T-helper 2 cell treated with Interferon-gamma antibody and Interleukin-4, amounts not matched to agents 5 μg/mL and 100 μg/mL, for 36 hours (primary cell): ENCODE results near the gene DNAH1.

Experiments used
- DNase-seq: peaks from one replicate; pipeline ENCODE4 v3.0.0; 2021; ENCODE audit warnings: low spot score
- H3K27ac Mint-ChIP-seq: one replicate; pipeline ENCODE4 v1.8.0; 2021; ENCODE audit warnings: mild to moderate bottlenecking, mixed read lengths
- H3K27me3 Mint-ChIP-seq: one replicate; pipeline ENCODE4 v1.8.0; 2021; ENCODE audit warnings: low read depth, mixed read lengths
- H3K36me3 Mint-ChIP-seq: one replicate; pipeline ENCODE4 v1.8.0; 2021; ENCODE audit warnings: low read depth, mixed read lengths
- H3K4me1 Mint-ChIP-seq: one replicate; pipeline ENCODE4 v1.8.0; 2021; ENCODE audit warnings: low read depth, mixed read lengths
- H3K4me3 Mint-ChIP-seq: one replicate; pipeline ENCODE4 v1.8.0; 2022; ENCODE audit warnings: mild to moderate bottlenecking, moderate library complexity, mixed read lengths
- H3K9me3 Mint-ChIP-seq: one replicate; pipeline ENCODE4 v1.8.0; 2021; ENCODE audit warnings: mixed read lengths

The DNAH1 gene

DNA sequence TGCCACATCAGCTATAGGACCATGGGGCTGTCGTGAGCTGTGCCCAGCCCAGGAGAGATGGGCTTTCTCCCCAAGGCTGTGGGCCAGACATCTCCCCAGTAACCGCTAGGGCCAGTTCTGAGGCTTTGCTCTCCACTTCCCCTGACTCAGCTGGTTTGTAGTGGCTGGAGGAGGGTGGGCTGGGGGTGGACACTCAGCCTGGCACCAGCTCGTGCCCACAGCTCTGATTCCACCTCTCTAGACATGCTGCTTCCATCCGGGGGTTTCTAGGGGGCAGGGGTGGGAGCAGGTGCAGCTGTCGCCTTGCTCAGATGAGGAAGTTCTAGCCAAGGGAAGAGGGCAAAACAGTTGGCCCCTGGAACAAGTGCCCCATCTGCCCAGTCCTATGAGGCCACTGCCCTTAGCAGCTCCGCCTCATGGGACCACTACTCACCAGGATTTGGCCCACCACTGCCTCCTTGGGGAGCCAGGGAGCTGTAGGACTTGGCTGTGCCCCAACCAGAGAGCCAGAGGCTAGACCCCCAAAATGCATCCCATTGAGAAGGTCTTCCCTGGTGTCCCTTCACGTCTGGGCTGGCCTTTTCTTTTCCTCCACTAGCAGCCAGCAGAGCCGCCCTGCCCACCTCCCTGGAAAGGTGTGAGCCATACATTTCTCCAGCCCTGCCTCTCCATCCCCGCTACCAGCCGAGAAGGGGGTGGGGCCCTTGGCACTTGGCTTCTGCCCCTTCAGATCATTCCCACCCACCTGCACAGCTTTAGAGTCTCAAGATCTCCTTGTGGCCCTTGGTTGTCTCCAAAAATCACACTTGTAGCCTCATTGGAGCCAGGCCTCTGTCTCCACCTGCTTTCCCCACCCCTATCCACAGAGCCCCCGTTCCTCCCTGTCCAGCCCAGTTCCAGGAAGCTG, 18.6 kb upstream of the DNAH1 start:
- Mint-ChIP-seq H3K36me3 (no peaks in the 10 kb centered on the region), H3K4me1 (no peaks in the 10 kb centered on the region), H3K27me3 (no peaks in the 10 kb centered on the region), H3K4me3 (no peak overlapping the region), H3K27ac (no peak overlapping the region), H3K9me3 (no peaks in the 10 kb centered on the region)
- no peak for DNase-seq

DNA sequence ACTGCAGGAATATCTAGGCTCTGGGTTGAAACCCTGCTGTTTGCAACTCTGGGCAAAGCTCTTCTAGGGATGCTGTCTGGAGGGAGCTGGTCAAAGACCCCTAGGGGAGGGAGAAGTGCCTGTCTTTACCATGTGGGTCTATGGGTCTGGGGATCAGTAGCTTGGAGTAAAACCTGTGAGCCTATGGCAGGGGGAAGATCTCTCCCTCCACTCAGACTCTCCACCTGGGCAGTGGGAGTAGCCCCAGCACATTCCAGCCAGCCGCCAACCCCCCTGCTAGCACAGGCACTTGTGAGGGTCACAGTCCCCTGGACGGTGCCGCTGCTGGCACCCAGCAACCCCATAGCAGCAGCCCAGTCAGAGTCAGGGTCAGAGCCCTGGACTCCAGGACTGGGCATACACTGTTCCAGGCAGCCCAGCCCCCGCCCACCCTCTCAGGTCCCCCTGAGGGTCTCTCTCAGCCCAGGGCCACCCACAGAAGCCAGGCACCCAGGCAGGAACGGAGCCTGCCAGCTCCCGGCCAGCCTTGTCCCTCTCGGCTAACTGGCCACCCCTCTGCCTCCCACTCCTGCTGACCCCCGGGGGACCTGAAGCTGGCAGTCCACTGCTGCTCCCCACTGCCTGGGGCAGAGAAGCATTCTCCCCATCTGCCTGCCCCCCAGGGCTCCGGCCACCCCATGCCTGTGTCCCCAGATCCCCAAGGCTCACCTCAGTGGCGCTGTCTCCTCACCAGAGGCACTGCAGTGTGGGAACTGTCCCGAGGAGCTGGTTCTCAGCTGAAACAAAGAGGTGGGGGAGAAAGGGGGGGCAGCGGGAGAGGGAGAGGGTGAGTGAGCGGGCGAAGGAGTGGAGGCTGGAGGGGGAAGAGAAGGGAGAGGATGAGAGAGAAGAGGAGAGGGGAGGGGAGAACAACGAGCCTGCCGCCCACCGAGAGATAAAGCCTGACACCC, 17.7 kb upstream of the DNAH1 start:
- Mint-ChIP-seq H3K4me1 (no peaks in the 10 kb centered on the region), H3K9me3 (no peaks in the 10 kb centered on the region), H3K27ac (no peak overlapping the region), H3K27me3 (no peaks in the 10 kb centered on the region), H3K4me3 (no peak overlapping the region), H3K36me3 (no peaks in the 10 kb centered on the region)
- DNase-seq: no peak

DNA sequence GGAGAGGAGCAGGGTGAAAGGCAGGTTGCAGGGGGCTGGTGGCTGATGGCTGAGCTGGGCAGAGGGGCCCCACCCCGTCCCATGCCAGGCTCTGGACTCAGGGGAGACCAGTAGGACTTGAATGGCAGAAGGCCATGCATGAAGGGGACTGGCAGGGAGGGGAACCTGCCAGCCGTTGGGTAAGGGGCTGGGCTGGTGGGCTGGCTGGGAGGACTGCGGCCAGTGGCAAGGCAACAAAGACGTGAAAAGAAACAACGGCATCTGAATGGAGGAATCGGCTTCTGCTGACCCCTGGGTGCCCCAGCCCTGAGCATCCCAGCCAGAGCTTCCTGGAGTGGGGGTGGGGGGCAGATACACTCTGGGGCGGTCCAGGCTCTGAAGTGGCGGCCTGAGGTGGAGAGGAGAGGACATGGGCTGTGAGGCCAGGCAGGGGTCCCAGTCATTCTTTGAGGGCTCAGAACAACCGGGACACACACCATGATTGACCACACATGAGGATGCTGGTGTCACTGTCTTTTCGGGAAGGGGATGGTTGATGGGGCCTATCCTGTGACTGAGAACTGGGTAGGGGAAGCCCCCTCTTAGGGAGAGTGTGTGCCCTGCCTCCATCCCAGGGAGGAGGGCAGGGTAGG, 16.8 kb upstream of the DNAH1 start:
- no peaks in the 10 kb centered on the region for H3K4me1 Mint-ChIP-seq
- H3K36me3 Mint-ChIP-seq: no peaks in the 10 kb centered on the region
- H3K9me3 Mint-ChIP-seq: no peaks in the 10 kb centered on the region
- H3K4me3 Mint-ChIP-seq: no peak overlapping the region
- no peaks in the 10 kb centered on the region for H3K27me3 Mint-ChIP-seq
- no peak for DNase-seq
- no peak overlapping the region for H3K27ac Mint-ChIP-seq

DNA sequence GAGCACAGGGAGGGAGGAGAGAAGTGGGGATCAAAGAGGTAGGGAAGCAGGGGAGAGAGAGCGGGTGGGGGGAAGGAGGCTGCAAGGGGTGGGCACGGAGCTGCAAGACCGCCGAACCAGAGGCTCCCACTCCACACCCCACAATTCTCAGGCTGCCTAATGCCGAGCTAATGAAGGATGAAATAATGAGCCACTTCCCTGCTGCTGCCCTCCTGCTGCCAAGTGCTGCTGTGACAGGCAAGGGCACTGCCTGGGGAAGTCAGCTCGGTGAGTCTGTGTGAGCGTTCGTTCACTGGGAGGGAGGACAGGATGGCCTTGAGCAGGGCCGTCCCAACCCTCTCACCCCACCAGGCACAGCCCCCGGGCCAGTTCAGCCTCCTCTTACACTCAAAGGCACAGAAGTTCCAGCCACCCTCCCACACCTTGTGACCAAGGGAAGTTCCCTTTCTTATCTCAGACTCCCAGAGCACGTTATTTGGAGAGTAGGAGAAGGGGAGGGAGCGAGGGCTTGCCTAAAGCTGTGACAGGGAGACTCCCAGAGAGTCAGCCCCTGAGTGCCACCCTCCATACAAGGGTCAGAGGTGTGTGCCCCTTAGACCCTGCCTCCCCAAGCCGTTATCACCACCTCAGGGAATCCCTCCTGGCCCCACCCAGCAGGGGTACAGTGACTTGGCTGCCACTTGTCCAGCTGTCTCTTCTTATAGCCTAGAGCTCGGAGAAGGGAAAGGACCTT, 16.1 kb upstream of the DNAH1 start:
- Mint-ChIP-seq H3K4me3 (no peak overlapping the region), H3K4me1 (no peaks in the 10 kb centered on the region), H3K27ac (no peak overlapping the region), H3K27me3 (no peaks in the 10 kb centered on the region), H3K9me3 (no peaks in the 10 kb centered on the region), H3K36me3 (no peaks in the 10 kb centered on the region)
- DNase-seq: no peak

DNA sequence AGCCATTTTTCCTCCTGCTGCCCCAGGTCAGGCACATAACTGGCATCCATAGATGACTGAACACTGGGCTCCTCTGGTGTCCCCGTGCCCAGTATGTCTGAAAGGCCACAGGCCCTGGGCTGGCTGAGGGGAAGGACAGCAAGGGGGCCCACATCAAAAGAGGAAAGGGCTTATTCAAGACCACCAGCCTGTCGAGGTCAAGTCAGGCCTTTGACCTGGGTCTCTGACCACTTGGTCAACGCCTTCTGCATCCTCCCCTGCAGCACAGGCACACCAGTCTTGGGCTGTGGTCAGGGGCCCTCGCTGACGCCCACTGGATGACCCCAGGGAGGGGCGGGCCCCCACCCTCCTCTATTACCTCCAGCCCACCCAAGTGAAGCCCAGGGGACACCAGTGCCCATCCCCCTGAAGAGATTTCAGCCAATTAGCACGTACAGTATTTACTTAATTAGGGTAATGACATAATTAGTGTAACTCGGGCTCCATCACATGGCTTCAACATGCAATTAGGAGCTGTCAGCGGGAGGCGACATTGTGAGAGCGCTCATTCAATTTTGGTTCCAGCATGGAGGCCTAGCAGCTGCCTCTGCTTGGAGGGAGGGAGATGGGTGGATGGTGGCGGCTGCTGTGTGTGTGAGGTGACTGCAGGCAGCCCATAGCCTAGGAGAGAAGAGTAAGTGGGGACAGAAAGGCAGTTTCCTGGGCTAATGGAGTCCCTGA, 13.5 kb upstream of the DNAH1 start:
- Mint-ChIP-seq H3K27me3 (no peaks in the 10 kb centered on the region), H3K4me3 (no peak overlapping the region), H3K36me3 (peaks cover 8% of the 10 kb centered on the region), H3K27ac (no peak overlapping the region), H3K4me1 (no peaks in the 10 kb centered on the region), H3K9me3 (no peaks in the 10 kb centered on the region)
- no peak for DNase-seq

DNA sequence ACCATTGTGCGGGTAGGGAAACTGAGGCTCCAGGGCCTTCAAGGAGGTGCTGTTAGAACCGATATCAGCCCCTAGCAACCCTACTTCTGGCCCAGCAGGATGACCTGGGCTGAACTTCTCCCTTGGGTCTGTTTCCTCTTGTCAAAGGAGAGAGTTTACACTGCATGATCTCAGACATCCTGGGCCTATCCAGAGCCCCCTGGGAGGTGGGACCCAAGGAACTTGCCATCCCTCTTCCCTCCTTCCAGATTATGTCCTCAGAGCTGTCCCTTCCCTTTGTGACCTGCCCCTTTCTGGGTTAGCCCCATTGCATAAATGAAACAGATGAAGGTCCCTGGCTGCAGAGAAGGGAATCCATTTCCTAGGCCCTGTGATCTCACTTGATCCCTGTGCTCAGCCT, 12.3 kb upstream of the DNAH1 start:
- Mint-ChIP-seq H3K36me3 (peaks cover 8% of the 10 kb centered on the region), H3K4me1 (no peaks in the 10 kb centered on the region), H3K9me3 (no peaks in the 10 kb centered on the region), H3K27ac (no peak overlapping the region), H3K4me3 (no peak overlapping the region), H3K27me3 (no peaks in the 10 kb centered on the region)
- DNase-seq: no peak

DNA sequence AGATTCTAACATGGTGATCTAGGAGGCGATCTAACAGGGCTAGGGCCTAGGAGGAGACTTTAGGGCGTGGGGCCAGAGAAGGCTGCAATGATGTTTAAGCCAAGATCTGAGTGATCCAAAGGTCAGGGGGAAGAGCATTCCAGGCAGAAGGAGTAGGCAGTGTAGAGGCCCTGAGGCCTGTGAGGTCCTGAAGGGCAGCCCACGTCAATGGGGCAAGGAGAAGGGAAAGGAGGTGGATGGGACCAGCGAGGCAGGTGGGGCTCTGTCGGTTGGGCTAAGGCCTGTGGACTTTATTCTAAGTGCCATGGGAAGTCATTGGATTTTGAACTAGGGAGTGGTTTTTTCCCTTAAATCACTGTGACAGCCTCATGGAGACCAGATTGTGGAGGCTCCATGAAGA, 10.2 kb upstream of the DNAH1 start:
- Mint-ChIP-seq H3K27ac (no peak overlapping the region), H3K4me1 (no peaks in the 10 kb centered on the region), H3K4me3 (no peak overlapping the region), H3K36me3 (peaks cover 8% of the 10 kb centered on the region), H3K27me3 (no peaks in the 10 kb centered on the region), H3K9me3 (no peaks in the 10 kb centered on the region)
- DNase-seq: no peak

DNA sequence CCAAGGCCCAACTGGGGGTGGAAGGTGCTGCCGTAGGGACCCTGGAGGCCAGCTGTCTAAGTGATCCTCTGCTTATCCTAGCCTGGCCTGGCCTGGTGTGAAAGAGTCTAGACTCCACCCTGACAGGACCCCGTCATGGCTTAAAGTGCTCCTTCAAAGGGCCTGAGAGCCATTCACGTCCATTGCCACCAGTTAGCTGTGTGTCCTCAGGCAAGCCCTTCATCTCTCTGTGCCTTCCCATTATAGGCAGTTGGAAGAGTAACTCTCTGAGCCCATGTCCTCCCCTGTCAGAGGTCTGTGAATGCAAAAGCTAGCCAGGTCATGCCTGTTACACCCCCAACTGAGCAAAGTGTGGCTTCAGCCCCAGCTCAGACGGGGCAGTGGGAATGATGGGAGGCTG, 9.1 kb upstream of the DNAH1 start:
- Mint-ChIP-seq H3K4me3 (no peak overlapping the region), H3K27ac (peak overlapping the region; percentile 18), H3K36me3 (peaks cover 8% of the 10 kb centered on the region), H3K9me3 (no peaks in the 10 kb centered on the region), H3K27me3 (no peaks in the 10 kb centered on the region), H3K4me1 (no peaks in the 10 kb centered on the region)
- no peak for DNase-seq

DNA sequence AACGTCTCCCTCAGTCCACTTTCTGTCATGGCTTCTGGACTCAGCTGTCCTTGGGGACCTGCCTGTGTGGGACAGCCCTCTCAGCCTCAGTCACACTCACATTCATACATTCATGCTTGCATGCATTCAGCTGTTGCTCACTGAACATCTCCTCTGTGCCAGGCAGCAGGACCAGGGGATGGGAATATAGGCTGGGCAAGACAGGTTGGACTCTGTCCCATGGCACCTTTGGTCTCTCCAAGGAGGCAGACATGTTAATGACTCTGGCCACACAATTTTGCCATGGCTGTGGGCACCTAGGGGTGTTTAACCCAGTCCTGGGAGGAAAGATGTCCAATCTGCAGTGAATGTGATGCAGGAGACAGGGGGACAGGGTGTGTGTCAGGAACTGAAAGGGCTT, 7.8 kb upstream of the DNAH1 start:
- Mint-ChIP-seq H3K4me1 (no peaks in the 10 kb centered on the region), H3K27ac (no peak overlapping the region), H3K36me3 (peaks cover 8% of the 10 kb centered on the region), H3K4me3 (no peak overlapping the region), H3K9me3 (no peaks in the 10 kb centered on the region), H3K27me3 (no peaks in the 10 kb centered on the region)
- DNase-seq: no peak

DNA sequence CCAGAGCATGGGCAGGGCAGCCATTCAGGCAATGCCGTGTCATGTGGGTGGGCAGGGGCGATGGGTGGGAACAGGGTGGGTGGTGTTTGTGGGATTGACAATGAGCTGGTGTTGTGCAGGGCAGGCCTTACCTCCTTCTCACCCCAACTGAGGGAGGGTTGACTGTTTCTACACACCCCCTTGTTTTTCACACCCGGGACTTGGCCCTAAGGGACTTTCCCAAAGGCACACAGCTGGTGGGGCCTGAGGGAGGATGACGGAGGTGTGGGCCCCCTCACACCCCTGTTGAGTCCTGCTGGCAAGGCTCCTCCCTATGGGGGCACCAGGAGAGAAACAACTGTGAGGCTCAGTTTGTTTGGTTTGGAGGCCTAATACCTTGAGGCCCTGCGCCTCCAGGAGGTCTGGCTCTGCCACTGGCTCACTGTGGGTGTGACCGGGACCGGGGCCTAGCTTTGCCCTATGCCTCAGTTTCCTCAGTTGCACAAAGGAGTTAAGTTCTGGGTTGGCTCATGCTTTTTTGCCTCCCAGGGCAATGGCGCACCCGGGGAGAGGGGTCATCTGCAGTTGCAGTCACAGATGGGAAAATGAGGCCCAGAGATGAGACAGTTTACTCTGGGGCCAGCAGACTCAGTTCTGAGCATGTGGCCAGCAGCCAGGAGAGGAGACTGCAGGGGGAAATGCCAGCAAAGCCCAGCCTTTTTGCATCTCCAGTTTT, 5.1 kb upstream of the DNAH1 start:
- Mint-ChIP-seq H3K27ac (no peak overlapping the region), H3K9me3 (no peaks in the 10 kb centered on the region), H3K4me1 (no peaks in the 10 kb centered on the region), H3K36me3 (peaks cover 3% of the 10 kb centered on the region), H3K4me3 (no peak overlapping the region), H3K27me3 (no peaks in the 10 kb centered on the region)
- DNase-seq: peak; percentile 29

DNA sequence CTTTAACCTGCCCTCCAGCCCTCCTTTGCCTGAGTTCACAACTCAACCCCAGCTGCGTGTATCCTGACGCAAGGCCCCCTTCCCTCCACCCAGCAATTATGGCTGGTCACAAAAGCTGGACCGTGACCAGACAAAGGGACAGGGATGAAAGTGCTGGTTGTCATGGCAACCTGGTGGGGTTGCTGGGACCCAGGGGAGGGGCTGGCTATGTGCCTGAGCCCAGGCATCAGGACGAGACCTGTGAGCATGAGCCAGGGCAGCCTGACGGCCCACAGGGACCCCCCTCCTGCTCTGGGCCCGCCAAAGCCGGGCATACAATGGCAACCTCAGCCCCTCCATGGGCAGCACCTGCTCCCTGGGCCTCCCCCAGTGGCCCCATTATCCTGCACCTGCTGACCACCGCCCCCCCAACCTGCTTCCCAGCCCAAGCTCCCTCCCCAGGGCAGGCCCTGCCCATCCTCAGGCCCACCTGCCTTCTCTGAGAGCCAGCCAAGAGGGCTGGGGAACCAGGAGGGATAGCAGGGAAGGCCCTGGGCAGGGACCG, 4.5 kb upstream of the DNAH1 start:
- no peaks in the 10 kb centered on the region for H3K36me3 Mint-ChIP-seq
- no peak overlapping the region for H3K27ac Mint-ChIP-seq
- DNase-seq: no peak
- H3K4me3 Mint-ChIP-seq: no peak overlapping the region
- no peaks in the 10 kb centered on the region for H3K9me3 Mint-ChIP-seq
- no peaks in the 10 kb centered on the region for H3K27me3 Mint-ChIP-seq
- H3K4me1 Mint-ChIP-seq: peaks cover 2% of the 10 kb centered on the region

DNA sequence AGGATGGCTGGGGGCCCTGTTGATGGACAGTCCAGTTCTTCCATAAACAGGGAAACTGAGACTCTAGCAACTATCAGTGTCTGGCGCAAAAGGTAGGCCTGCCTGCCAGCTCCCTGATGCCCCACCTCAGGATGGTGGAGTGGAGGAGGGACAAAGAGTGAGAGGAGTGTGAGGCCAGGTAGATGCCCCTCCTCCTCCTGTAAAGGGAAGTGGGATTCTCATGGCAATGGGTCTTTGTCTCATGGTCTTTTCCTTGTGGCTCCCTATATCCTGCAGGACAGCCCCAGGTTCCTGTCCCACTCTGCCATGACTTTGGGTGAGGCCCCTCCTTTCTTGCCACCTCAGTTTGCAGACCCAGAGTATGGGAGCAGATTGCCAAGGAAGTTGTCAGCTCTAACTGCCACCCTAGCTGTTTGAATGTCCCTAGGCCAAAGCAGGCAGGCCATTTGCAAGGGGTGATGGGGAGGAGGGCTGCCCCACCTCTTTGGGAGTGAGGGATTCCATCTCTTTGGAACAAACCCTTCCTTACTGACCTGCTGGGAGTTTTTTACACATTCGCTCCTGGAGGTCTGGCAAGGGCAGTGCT, 2.8 kb upstream of the DNAH1 start:
- Mint-ChIP-seq H3K4me3 (no peak overlapping the region), H3K4me1 (peaks cover 10% of the 10 kb centered on the region), H3K27ac (peak overlapping the region; percentile 36), H3K36me3 (no peaks in the 10 kb centered on the region), H3K27me3 (no peaks in the 10 kb centered on the region), H3K9me3 (no peaks in the 10 kb centered on the region)
- DNase-seq: no peak
